Measurements from ENCODE around the gene ADGRL3. TPM values are rescaled to one million over a fixed set of nuclear protein-coding genes. Genes with fewer than 3 reads are reported as not detected.

ADGRL3 gene
- total RNA-seq, 1 donor from 2014 or later: 6.1 TPM

- H3K4me1 ChIP-seq: no peaks in the 10 kb centered on the region
- DNase-seq: no peak
- no peaks in the 10 kb centered on the region for H3K36me3 ChIP-seq
- no peaks in the 10 kb centered on the region for H3K9me3 ChIP-seq (replicated peaks)
- H3K27ac ChIP-seq (replicated peaks): no peak overlapping the region
- no peak overlapping the region for H3K4me3 ChIP-seq
- no peaks in the 10 kb centered on the region for H3K27me3 ChIP-seq (ENCODE audit: low read depth)
- no peak for TF ChIP-seq CTCF (IDR thresholded peaks at IDR 0.05; ENCODE audit: borderline replicate concordance)
- intact Hi-C loops (cut with micrococcal nuclease): no loop called here
Measured at GRCh38 chr4:61891953-61892352, 691.8 kb downstream of the ADGRL3 start.

GRCh38 chr4:61896634-61897033, 696.5 kb downstream of the ADGRL3 start:
- Histone ChIP-seq H3K27ac (replicated peaks) (no peak overlapping the region), H3K9me3 (replicated peaks) (no peaks in the 10 kb centered on the region), H3K4me1 (no peaks in the 10 kb centered on the region), H3K27me3 (ENCODE audit: low read depth) (no peaks in the 10 kb centered on the region), H3K36me3 (no peaks in the 10 kb centered on the region), H3K4me3 (no peak overlapping the region)
- no peak for TF ChIP-seq CTCF (IDR thresholded peaks at IDR 0.05; ENCODE audit: borderline replicate concordance)
- intact Hi-C loops (cut with micrococcal nuclease): no loop called here
- DNase-seq: no peak

- H3K27ac ChIP-seq (replicated peaks): no peak overlapping the region
- intact Hi-C loops (cut with micrococcal nuclease): no loop called here
- no peaks in the 10 kb centered on the region for H3K27me3 ChIP-seq (ENCODE audit: low read depth)
- TF ChIP-seq CTCF (IDR thresholded peaks at IDR 0.05; ENCODE audit: borderline replicate concordance): no peak
- H3K9me3 ChIP-seq (replicated peaks): no peaks in the 10 kb centered on the region
- DNase-seq: no peak
- no peak overlapping the region for H3K4me3 ChIP-seq
- H3K36me3 ChIP-seq: no peaks in the 10 kb centered on the region
- H3K4me1 ChIP-seq: no peaks in the 10 kb centered on the region
Measured at GRCh38 chr4:61909031-61909430, 708.9 kb downstream of the ADGRL3 start.

GRCh38 chr4:61911313-61911756, 711.2 kb downstream of the ADGRL3 start:
- H3K36me3 ChIP-seq: no peaks in the 10 kb centered on the region
- DNase-seq: no peak
- no peaks in the 10 kb centered on the region for H3K27me3 ChIP-seq (ENCODE audit: low read depth)
- intact Hi-C loops (cut with micrococcal nuclease): no loop called here
- no peak for TF ChIP-seq CTCF (IDR thresholded peaks at IDR 0.05; ENCODE audit: borderline replicate concordance)
- H3K27ac ChIP-seq (replicated peaks): no peak overlapping the region
- no peaks in the 10 kb centered on the region for H3K4me1 ChIP-seq
- H3K9me3 ChIP-seq (replicated peaks): no peaks in the 10 kb centered on the region
- H3K4me3 ChIP-seq: no peak overlapping the region

GRCh38 chr4:61913619-61914018, 713.5 kb downstream of the ADGRL3 start:
- intact Hi-C loops (cut with micrococcal nuclease): no loop called here
- Histone ChIP-seq H3K36me3 (no peaks in the 10 kb centered on the region), H3K27me3 (ENCODE audit: low read depth) (no peaks in the 10 kb centered on the region), H3K4me3 (no peak overlapping the region), H3K27ac (replicated peaks) (no peak overlapping the region), H3K9me3 (replicated peaks) (no peaks in the 10 kb centered on the region), H3K4me1 (no peaks in the 10 kb centered on the region)
- DNase-seq: no peak
- no peak for TF ChIP-seq CTCF (IDR thresholded peaks at IDR 0.05; ENCODE audit: borderline replicate concordance)

GRCh38 chr4:61915501-61915900, 715.4 kb downstream of the ADGRL3 start:
- H3K9me3 ChIP-seq (replicated peaks): no peaks in the 10 kb centered on the region
- intact Hi-C loops (cut with micrococcal nuclease): no loop called here
- TF ChIP-seq CTCF (IDR thresholded peaks at IDR 0.05; ENCODE audit: borderline replicate concordance): no peak
- no peaks in the 10 kb centered on the region for H3K36me3 ChIP-seq
- H3K27me3 ChIP-seq (ENCODE audit: low read depth): no peaks in the 10 kb centered on the region
- DNase-seq: no peak
- no peaks in the 10 kb centered on the region for H3K4me1 ChIP-seq
- H3K4me3 ChIP-seq: no peak overlapping the region
- no peak overlapping the region for H3K27ac ChIP-seq (replicated peaks)
